HepG2 (cell line): ENCODE measurements around the gene ODC1. TPM values are rescaled to one million over a fixed set of nuclear protein-coding genes. Genes with fewer than 3 reads are reported as not detected.
A peak's percentile ranks its signal among the peaks of the same experiment; 100 is the strongest.

Experiments
- ATAC-seq: fragments of 200-7000 bp; cut with Tn5 transposase; 3 replicates; pipeline ENCODE4 v1.9.1; 2020; ENCODE audit warnings: mild to moderate bottlenecking, moderate library complexity
- BruUV-seq: library from RNA; stranded (reverse); fragments of 400-500 nt; replicated peaks from 2 replicates; lab custom pipeline; 2021; lab: Mats Ljungman, UMichigan
- CTCF ChIA-PET: fragments of 300-600 bp; formaldehyde crosslinking; extraction: SDS; loops from one replicate; lab custom pipeline; 2021; ENCODE audit warnings: low total read pairs, inconsistent platforms, low intra/inter-chr PET ratio; lab: Yijun Ruan, JAX
- POLR2A ChIA-PET: fragments of 350-600 bp; sonication (Branson Sonifier 250); formaldehyde crosslinking; loops from one replicate; lab custom pipeline; 2020; ENCODE audit warnings: antibody characterized with exemption, inconsistent platforms; lab: Yijun Ruan, JAX
- DNase-seq: peaks from one replicate; pipeline ENCODE4 v3.0.0-alpha.2; 2015; ENCODE audit warnings: low spot score
- FAIRE-seq: peaks from 3 replicates; lab custom pipeline; 2011; peaks lifted over from hg19 to GRCh38; lab: Jason Lieb, UNC
- H2AFZ ChIP-seq: one replicate; pipeline ENCODE4 v1.6.1; 2011; ENCODE audit warnings: low read length, inconsistent platforms
- H3K27ac ChIP-seq: fragments of 300-600 bp; 3 replicates; pipeline ENCODE4 v1.8.0; 2011; ENCODE audit warnings: mixed run types, mild to moderate bottlenecking, mixed read lengths, low read length, inconsistent platforms; ENCODE audit not compliant: insufficient read depth; ENCODE audit errors: extremely low read length
- H3K27me3 ChIP-seq, 2 experiments: fragments of 200-600 bp in 1 of 2; 2 replicates in 1 of 2; 3 replicates in 1 of 2; pipeline versions ENCODE4 v1.6.0 to v1.8.0; 2011; ENCODE audit warnings: low read length in 2 of 2, mild to moderate bottlenecking in 2 of 2, moderate library complexity in 2 of 2, inconsistent platforms in 1 of 2; ENCODE audit not compliant: insufficient read depth in 2 of 2, control insufficient read depth in 1 of 2
- H3K36me3 ChIP-seq, 2 experiments: fragments of 200-600 bp in 1 of 2; replicated peaks in 1 of 2; 2 replicates in 1 of 2; 3 replicates in 1 of 2; pipeline versions ENCODE4 v1.5.1 to v1.8.0; 2011; ENCODE audit warnings: low read length in 2 of 2, inconsistent platforms in 1 of 2; ENCODE audit not compliant: insufficient read depth in 2 of 2, control insufficient read depth in 1 of 2
- H3K4me1 ChIP-seq: 2 replicates; pipeline ENCODE4 v1.5.1; 2012; ENCODE audit warnings: low read length, inconsistent platforms; ENCODE audit not compliant: insufficient read depth
- H3K4me2 ChIP-seq: 2 replicates; pipeline ENCODE4 v1.6.0; 2011; ENCODE audit warnings: low read depth, low read length, inconsistent platforms
- H3K4me3 ChIP-seq, 3 experiments: fragments of 200-600 bp in 1 of 3; sonication (generic), shearing (Covaris generic) in 1 of 3; replicated peaks in 1 of 3; 2 replicates each; pipeline ENCODE4 v1.5.1; 2011 to 2016; ENCODE audit warnings: low read length in 3 of 3, inconsistent platforms in 2 of 3, low read depth in 2 of 3, mild to moderate bottlenecking in 2 of 3, control low read depth in 1 of 3, mixed read lengths in 1 of 3; ENCODE audit not compliant: insufficient read depth in 1 of 3
- H3K79me2 ChIP-seq: one replicate; pipeline ENCODE4 v1.6.1; 2011; ENCODE audit warnings: low read length, inconsistent platforms; ENCODE audit not compliant: insufficient read depth
- H3K9ac ChIP-seq: 2 replicates; pipeline ENCODE4 v1.6.0; 2011; ENCODE audit warnings: mild to moderate bottlenecking, low read depth, low read length, inconsistent platforms; ENCODE audit not compliant: insufficient read depth
- H3K9me3 ChIP-seq: 2 replicates; pipeline ENCODE4 v1.5.1; 2012; ENCODE audit warnings: mild to moderate bottlenecking, low read length
- H4K20me1 ChIP-seq: 2 replicates; pipeline ENCODE4 v1.6.0; 2011; ENCODE audit warnings: inconsistent platforms, mild to moderate bottlenecking, low read length, moderate library complexity; ENCODE audit not compliant: insufficient read depth
- BCLAF1 ChIP-seq: fragments of 450-650 bp; IDR thresholded peaks from 2 replicates; pipeline ENCODE4 v1.6.1; 2017; ENCODE audit warnings: mild to moderate bottlenecking
- DRAP1 ChIP-seq: IDR thresholded peaks from 2 replicates; pipeline ENCODE4 v1.6.1; 2016; ENCODE audit warnings: missing genetic modification reagents, missing compliant biosample characterization
- HMG20A ChIP-seq: IDR thresholded peaks from 2 replicates; pipeline ENCODE4 v1.6.1; 2016; ENCODE audit warnings: borderline replicate concordance
- IRF2 ChIP-seq: IDR thresholded peaks from 2 replicates; pipeline ENCODE4 v1.6.1; 2018; ENCODE audit warnings: missing genetic modification reagents, missing compliant biosample characterization
- NCOA5 ChIP-seq: sonication (generic); formaldehyde crosslinking; IDR thresholded peaks from 2 replicates; pipeline ENCODE4 v1.4.0; 2020; ENCODE audit warnings: missing genetic modification reagents
- POLR2AphosphoS5 ChIP-seq: IDR thresholded peaks from 2 replicates; pipeline ENCODE4 v1.6.1; 2012; ENCODE audit warnings: low read depth, low read length
- PPARG ChIP-seq: conservative IDR thresholded peaks from 2 replicates; pipeline ENCODE4 v1.6.1; 2016; ENCODE audit warnings: missing biosample characterization, missing genetic modification reagents
- RAD21 ChIP-seq: fragments of 450-650 bp; formaldehyde crosslinking; IDR thresholded peaks from 2 replicates; pipeline ENCODE4 v1.5.0; 2020; ENCODE audit warnings: mild to moderate bottlenecking
- SRSF4 ChIP-seq: fragments of 200-400 bp; formaldehyde crosslinking; IDR thresholded peaks from one replicate; pipeline ENCODE4 v1.6.1; 2018; ENCODE audit warnings: mild to moderate bottlenecking, low read depth, low read length, moderate library complexity; ENCODE audit not compliant: poor library complexity, severe bottlenecking
- SSRP1 ChIP-seq: IDR thresholded peaks from 2 replicates; pipeline ENCODE4 v1.6.1; 2016; ENCODE audit warnings: control low read depth
- TBX3 ChIP-seq: fragments of 450-650 bp; IDR thresholded peaks from 2 replicates; pipeline ENCODE4 v1.6.1; 2017; ENCODE audit warnings: antibody characterized with exemption, mild to moderate bottlenecking, inconsistent platforms, borderline replicate concordance
- THAP7 ChIP-seq: sonication (generic); formaldehyde crosslinking; IDR thresholded peaks from 2 replicates; pipeline ENCODE4 v1.8.1; 2023; ENCODE audit warnings: mild to moderate bottlenecking, missing genetic modification reagents
- TMF1 ChIP-seq: sonication (generic); formaldehyde crosslinking; IDR thresholded peaks from 2 replicates; pipeline ENCODE4 v1.8.1; 2022; ENCODE audit warnings: low read depth, missing genetic modification reagents
- ZBTB26 ChIP-seq: IDR thresholded peaks from 2 replicates; pipeline ENCODE4 v1.6.1; 2016; ENCODE audit warnings: missing compliant biosample characterization, missing genetic modification reagents, borderline replicate concordance
- ZFP37 ChIP-seq: sonication (generic); formaldehyde crosslinking; IDR thresholded peaks from 2 replicates; pipeline ENCODE4 v1.4.0; 2020; ENCODE audit warnings: missing genetic modification reagents, borderline replicate concordance
- ZNF224 ChIP-seq: sonication (generic); formaldehyde crosslinking; IDR thresholded peaks from 2 replicates; pipeline ENCODE4 v1.5.0; 2020; ENCODE audit warnings: mild to moderate bottlenecking, missing genetic modification reagents
- ZNF652 ChIP-seq: IDR thresholded peaks from 2 replicates; pipeline ENCODE4 v1.6.1; 2016; ENCODE audit warnings: low read depth, borderline replicate concordance
- ZNF713 ChIP-seq: sonication (generic); formaldehyde crosslinking; IDR thresholded peaks from 2 replicates; pipeline ENCODE4 v1.4.0; 2020; ENCODE audit warnings: mild to moderate bottlenecking, missing genetic modification reagents
- WGBS: methylation state at CpG from one replicate; pipeline ENCODE4 v1.1.6; 2017; ENCODE audit warnings: low lambda C conversion rate; 5-methylcytosine and 5-hydroxymethylcytosine counted together
- in situ Hi-C: cut with HindIII; loops from 2 replicates; pipeline ENCODE4 v1.10.0; 2017; ENCODE audit warnings: low pct_unique_long_range_greater_than_20kb; ENCODE audit not compliant: extremely low pct_ligation_motif_present
- intact Hi-C: fragments of 100-400 bp; cut with micrococcal nuclease; formaldehyde crosslinking; loops from one replicate; pipeline ENCODE4 v1.10.0; 2022; ENCODE audit not compliant: unreplicated experiment
- polyA plus RNA-seq, 8 experiments: library from polyadenylated mRNA; depleted of rRNA in 3 of 8; stranded (reverse) in 7 of 8; unstranded in 1 of 8; fragments of >200 nt; fragmentation: Illumina TruSeq in 4 of 8; extraction: Trizol in 4 of 8; gene quantifications; 2 replicates each; pipeline versions ENCODE4 v1.2.1 to v1.2.3, GENCODE V29; 2011 to 2016; ENCODE audit warnings: low read depth in 4 of 8, missing spikeins in 1 of 8, mixed read lengths in 1 of 8; ENCODE audit not compliant: insufficient read depth in 1 of 8
- total RNA-seq, 5 experiments: library from RNA; depleted of rRNA; stranded (reverse); fragments of >200 nt; fragmentation: Illumina TruSeq; extraction: Trizol; gene quantifications; 2 replicates each; pipeline ENCODE4 v1.2.3, GENCODE V29; 2016; ENCODE audit warnings: low read depth in 1 of 5

ODC1 gene
- total and polyA plus RNA-seq, 2 of the 13 experiments (the other 11 are each of a cell fraction or from before 2014, with no cell fraction given): 142 to 371 TPM

- peak; percentile 80; the same call in 1 of the 2 replicates for TF ChIP-seq DRAP1 (CRISPR knock-in tag)
- TF ChIP-seq ZNF224 (CRISPR knock-in tag): no peak
- TF ChIP-seq IRF2 (CRISPR knock-in tag): peak; percentile 93
- TF ChIP-seq ZBTB26 (CRISPR knock-in tag): peak; percentile 89
These were observed 1.9 kb upstream of the ODC1 start (continued) for GRCh38 chr2:10449838-10450691.

GRCh38 chr2:10449486-10449831 is 1.3 kb upstream of the ODC1 start:
- Histone ChIP-seq H3K79me2 (peaks cover 31% of the 10 kb centered on the region), H3K27ac (peak overlapping the region; percentile 90), H2AFZ (no peak overlapping the region), H3K4me2 (peak overlapping the region; percentile 94), H3K36me3 (peaks cover 1 to 8% of the 10 kb centered on the region in 2 experiments; a peak in 3 of 5 replicates), H3K4me3 (peak overlapping the region; percentile 57 to 75 (median 70)), H3K9me3 (no peaks in the 10 kb centered on the region), H3K27me3 (no peaks in the 10 kb centered on the region), H4K20me1 (peaks cover 4% of the 10 kb centered on the region; the same call in 1 of the 2 replicates), H3K4me1 (peaks cover 71% of the 10 kb centered on the region), H3K9ac (peak overlapping the region; percentile 88)
- ChIA-PET POLR2A (interaction anchor here (0.7 to 4.6 kb wide), 32 partner anchors 10 to 894 kb away, joined by 3 to 38 read pairs (median 4); partner anchors contain the start of genes ADAM17, HPCAL1, KLF11 and PDIA6), CTCF (no interaction called here)
- in situ Hi-C loops: loop anchor here (25.0 kb wide), 1 partner anchor 637 kb away; no protein-coding TSS in a partner anchor
- 9% methylated on average over 5 of the region's 5 CpGs for WGBS
- DNase-seq (no peak), ATAC-seq (no peak), FAIRE-seq (no peak)
- no TSS peak for BruUV-seq
- intact Hi-C loops: no loop called here
- no peak for TF ChIP-seq POLR2AphosphoS5
- no peak for TF ChIP-seq RAD21 (CRISPR knock-in tag)
- 0 out of 2 replicates have a peak, but pooled peaks have one; percentile 7 for TF ChIP-seq ZNF652 (CRISPR knock-in tag)
- no peak for TF ChIP-seq TMF1 (CRISPR knock-in tag)
- TF ChIP-seq PPARG (CRISPR knock-in tag): no peak
- no peak for TF ChIP-seq NCOA5 (CRISPR knock-in tag)
- no peak for TF ChIP-seq TBX3
- TF ChIP-seq ZFP37: 0 out of 2 replicates have a peak, but pooled peaks have one; percentile 5
- TF ChIP-seq BCLAF1: no peak
- TF ChIP-seq HMG20A (CRISPR knock-in tag): no peak
- peak; percentile 52; the same call in 1 of the 2 replicates for TF ChIP-seq SSRP1 (CRISPR knock-in tag)
- TF ChIP-seq ZNF713 (CRISPR knock-in tag): no peak
- no peak for TF ChIP-seq SRSF4
- no peak for TF ChIP-seq THAP7
